Subcutaneous abdominal adipose tissue (tissue), 5 donors: Measurements from ENCODE around the gene INO80.

ENCODE experiments used
- H3K27ac ChIP-seq: one replicate; pipeline ENCODE4 v1.7.0; 2013; ENCODE audit warnings: low read depth, mild to moderate bottlenecking, inconsistent platforms, low read length, moderate library complexity
- H3K27me3 ChIP-seq, 5 donors: one replicate each; pipeline ENCODE4 v1.7.0; 2013; ENCODE audit warnings: low read length in 5 of 5, inconsistent platforms in 1 of 5; ENCODE audit not compliant: control insufficient read depth in 5 of 5, insufficient read depth in 4 of 5
- H3K36me3 ChIP-seq, 5 donors: one replicate each; pipeline ENCODE4 v1.7.0; 2013; ENCODE audit warnings: low read length in 5 of 5; ENCODE audit not compliant: control insufficient read depth in 5 of 5, insufficient read depth in 5 of 5
- H3K4me1 ChIP-seq, 5 donors: one replicate each; pipeline ENCODE4 v1.7.0; 2013; ENCODE audit warnings: low read length in 5 of 5, mild to moderate bottlenecking in 3 of 5, moderate library complexity in 1 of 5; ENCODE audit not compliant: control insufficient read depth in 5 of 5, insufficient read depth in 5 of 5
- H3K4me3 ChIP-seq, 5 donors: one replicate each; pipeline ENCODE4 v1.7.0; 2013; ENCODE audit warnings: low read length in 5 of 5, low read depth in 1 of 5
- H3K9ac ChIP-seq, 5 donors: one replicate each; pipeline ENCODE4 v1.7.0; 2013; ENCODE audit warnings: low read length in 5 of 5, mild to moderate bottlenecking in 4 of 5, moderate library complexity in 3 of 5
- H3K9me3 ChIP-seq, 5 donors: one replicate each; pipeline ENCODE4 v1.7.0; 2013; ENCODE audit warnings: low read length in 5 of 5; ENCODE audit not compliant: control insufficient read depth in 5 of 5
- donor health status: healthy.
- donor health status: healthy.
- donor health status: healthy.
- donor health status: healthy.
- donor health status: healthy.

The INO80 gene

DNA sequence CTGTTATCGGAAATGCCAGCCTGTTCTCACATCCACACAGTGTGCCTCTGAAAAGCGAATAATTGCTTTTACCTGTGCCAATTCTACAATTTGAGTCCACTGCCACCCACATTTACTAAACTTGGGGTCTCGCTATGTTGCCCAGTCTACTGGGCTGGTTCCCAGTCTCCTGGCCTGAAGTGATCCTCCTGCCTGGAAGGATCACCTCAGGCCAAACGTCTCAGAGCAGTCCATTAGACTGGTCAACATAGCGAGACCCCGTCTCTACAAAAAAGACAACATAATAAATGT is 827 bp upstream of the INO80 start:
- peak overlapping the region; percentile 12 to 99 (median 97) for H3K9ac ChIP-seq
- H3K4me1 ChIP-seq: peaks cover 0 to 23% (median 19%) of the 10 kb centered on the region in 5 donors

DNA sequence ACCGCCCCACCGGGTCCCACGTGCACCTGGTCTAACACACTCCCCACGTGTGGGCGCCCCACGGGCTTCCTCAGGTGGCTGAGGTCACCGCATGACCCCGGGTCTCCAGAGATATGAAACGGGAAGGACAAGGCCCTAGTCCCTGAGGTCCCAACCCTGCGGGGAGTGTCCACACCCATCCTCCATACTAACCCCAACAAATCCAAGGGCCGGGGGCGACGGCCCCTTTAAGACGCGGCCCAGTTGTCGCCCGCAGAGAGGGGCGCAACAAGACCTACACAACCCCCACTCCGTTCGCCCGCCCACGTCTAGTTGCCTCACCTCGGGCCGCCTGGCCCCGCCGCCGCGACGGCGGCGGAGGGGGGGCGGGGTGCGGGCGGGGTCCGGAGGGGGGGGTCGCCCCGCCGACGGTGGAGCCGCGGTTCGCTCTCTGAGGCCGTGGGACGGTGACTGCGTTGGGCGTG is 396 bp downstream of the INO80 start:
- H3K27ac ChIP-seq: peak overlapping the region; percentile 99
- H3K36me3 ChIP-seq: no peaks in the 10 kb centered on the region
- peaks cover 0 to 23% (median 19%) of the 10 kb centered on the region in 5 donors for H3K4me1 ChIP-seq
- peak overlapping the region; percentile 87 to 99 (median 98) for H3K9ac ChIP-seq
- no peaks in the 10 kb centered on the region for H3K27me3 ChIP-seq
- H3K4me3 ChIP-seq: peak overlapping the region; percentile 87 to 98 (median 95)
- H3K9me3 ChIP-seq: no peaks in the 10 kb centered on the region

More for the DNA sequence above, 827 bp upstream of the INO80 start:
- peaks cover 0 to 5% (median 0%) of the 10 kb centered on the region in 5 donors for H3K27me3 ChIP-seq
- peak overlapping the region; percentile 87 to 98 (median 95) for H3K4me3 ChIP-seq
- H3K9me3 ChIP-seq: no peaks in the 10 kb centered on the region
- H3K36me3 ChIP-seq: no peaks in the 10 kb centered on the region
- H3K27ac ChIP-seq: peak overlapping the region; percentile 99

DNA sequence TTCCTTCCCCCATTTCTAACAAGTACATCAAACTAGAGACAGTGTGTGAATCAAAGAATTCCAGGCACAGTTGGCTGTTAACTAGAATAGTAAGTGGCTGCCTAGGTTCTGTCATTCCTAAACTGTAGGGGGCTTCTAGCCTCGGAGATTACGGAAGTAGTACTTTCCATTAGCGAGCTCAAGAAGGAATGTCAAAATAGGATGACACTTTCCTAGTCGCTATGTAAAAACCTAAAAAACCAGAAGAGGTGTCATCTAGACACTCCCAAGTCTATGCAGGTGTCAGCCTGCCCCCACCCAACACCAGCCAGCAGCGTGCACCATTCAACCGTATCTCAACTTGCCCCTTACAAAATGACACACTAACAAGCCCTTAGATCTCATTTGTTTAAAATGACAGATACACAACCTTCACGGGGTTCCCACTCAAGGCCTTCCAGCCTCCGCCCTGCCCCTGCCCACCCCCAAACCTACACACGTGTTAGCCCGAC is 874 bp downstream of the INO80 start:
- H3K4me1 ChIP-seq: peaks cover 0 to 23% (median 19%) of the 10 kb centered on the region in 5 donors
- H3K27me3 ChIP-seq: no peaks in the 10 kb centered on the region
- no peaks in the 10 kb centered on the region for H3K36me3 ChIP-seq
- H3K4me3 ChIP-seq: peak overlapping the region; percentile 87 to 98 (median 95)
- H3K27ac ChIP-seq: peak overlapping the region; percentile 99
- peak overlapping the region; percentile 87 to 98 (median 97) for H3K9ac ChIP-seq
- H3K9me3 ChIP-seq: no peaks in the 10 kb centered on the region

DNA sequence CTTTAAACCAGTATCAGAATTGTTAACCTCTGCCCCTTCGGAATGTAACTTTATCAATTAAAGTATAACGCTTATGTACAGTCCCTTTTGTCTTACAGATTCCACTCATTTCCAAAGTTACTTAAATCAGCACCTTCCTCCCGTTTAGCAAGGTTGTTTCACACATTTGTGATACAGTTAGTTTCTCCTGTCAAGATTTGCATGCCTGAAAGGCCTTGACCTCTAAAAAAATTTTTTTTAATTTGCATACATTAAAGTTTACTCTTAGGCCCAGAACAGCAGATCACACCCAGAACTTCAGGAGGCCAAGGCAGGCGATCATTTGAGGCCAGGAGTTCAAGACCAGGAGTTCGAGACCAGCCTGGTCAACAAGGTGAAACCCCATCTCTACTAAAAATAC is 9.1 kb downstream of the INO80 start:
- no peaks in the 10 kb centered on the region for H3K36me3 ChIP-seq
- H3K27me3 ChIP-seq: no peaks in the 10 kb centered on the region
- H3K27ac ChIP-seq: no peak overlapping the region
- no peaks in the 10 kb centered on the region for H3K9me3 ChIP-seq
- H3K4me3 ChIP-seq: no peak overlapping the region
- peaks cover 0 to 10% (median 6%) of the 10 kb centered on the region in 5 donors for H3K4me1 ChIP-seq
- no peak overlapping the region for H3K9ac ChIP-seq

DNA sequence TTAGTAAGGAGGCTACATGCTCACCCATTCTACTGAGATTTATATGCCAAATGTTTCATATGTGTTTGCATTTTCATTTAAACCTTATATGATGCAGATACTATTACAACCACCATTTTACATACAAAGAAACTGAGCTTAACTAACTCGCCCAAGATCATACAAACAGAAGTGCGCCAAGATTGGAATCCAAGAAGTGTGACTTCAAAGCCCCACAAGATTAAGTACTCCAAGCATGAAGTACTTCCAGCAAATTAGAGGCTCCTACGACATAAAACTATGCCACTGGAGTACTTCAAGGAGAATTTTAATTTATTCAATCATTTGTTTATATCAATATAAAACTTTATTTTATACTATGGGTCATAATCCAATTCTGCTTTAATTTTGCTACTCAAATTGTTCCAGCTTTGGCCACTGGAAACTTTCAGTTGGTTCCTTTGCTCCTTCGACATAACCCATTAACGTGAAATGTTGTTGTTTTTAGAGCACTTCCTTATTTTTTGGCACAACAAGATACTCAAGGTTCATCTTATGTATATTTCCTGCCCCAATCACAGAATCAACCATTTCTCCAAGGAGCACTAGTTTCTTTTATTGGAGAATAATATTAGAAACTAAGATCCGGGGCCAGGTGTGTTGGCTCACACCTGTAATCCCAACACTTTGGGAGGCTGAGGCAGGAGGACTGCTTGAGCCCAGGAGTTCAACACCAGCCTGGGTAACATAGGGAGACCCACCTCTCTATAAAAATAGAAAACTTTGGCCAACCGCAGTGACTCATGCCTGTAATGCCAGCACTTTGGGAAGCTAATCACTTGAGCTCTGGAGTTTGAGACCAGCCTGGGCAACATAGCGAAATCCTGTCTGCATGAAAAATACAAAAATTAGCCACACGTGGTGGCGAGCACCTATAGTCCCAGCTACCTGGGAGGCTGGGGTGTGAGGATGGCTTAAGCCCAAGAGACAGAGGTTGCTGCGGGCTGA is 10.4 kb downstream of the INO80 start:
- Histone ChIP-seq H3K9ac (no peak overlapping the region), H3K27me3 (no peaks in the 10 kb centered on the region), H3K4me1 (peaks cover 0 to 10% (median 6%) of the 10 kb centered on the region in 5 donors), H3K36me3 (no peaks in the 10 kb centered on the region), H3K9me3 (no peaks in the 10 kb centered on the region), H3K27ac (no peak overlapping the region), H3K4me3 (no peak overlapping the region)

DNA sequence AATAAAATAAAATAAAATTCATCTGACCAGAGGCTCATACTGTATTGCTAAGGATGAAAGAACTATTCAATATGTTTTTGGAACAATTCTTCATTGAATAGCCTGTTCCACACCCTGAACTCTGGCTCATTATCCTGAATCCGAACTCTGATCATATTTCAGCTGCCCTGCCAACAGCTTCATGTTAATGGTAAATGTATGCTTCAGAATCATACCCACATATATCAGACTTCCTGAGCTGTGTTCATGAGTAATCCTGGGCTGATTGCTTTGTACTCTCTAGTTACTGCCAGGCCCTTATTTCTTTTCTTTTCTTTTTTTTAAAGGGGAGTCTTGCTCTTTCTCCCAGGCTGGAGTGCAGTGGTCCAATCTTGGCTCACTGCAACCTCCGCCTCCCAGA is 11.8 kb downstream of the INO80 start:
- Histone ChIP-seq H3K9me3 (no peaks in the 10 kb centered on the region), H3K4me1 (peaks cover 0 to 7% (median 5%) of the 10 kb centered on the region in 5 donors), H3K27ac (no peak overlapping the region), H3K4me3 (no peak overlapping the region), H3K9ac (no peak overlapping the region), H3K36me3 (no peaks in the 10 kb centered on the region), H3K27me3 (no peaks in the 10 kb centered on the region)

DNA sequence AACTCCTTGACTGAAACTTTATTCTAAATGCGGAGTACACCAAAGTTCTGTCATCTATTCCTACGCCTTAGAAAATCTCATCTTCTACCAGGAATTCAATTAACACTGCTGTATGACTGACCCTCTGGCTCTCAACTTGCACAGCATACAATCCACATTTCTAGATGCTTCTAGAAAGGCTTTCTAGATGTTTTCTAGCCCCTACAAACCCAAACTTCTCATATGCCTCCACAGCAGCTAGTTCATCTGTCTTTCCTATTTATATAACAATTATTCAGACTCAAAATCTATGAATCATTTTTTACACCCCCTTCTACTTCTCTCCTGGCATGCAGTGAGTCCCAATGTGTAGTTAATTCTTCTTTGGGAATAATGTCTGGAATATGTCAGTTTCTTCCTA is 13.2 kb downstream of the INO80 start:
- Histone ChIP-seq H3K4me1 (peaks cover 0 to 4% (median 0%) of the 10 kb centered on the region in 5 donors), H3K36me3 (peaks cover 0 to 2% (median 0%) of the 10 kb centered on the region in 5 donors), H3K27ac (no peak overlapping the region), H3K27me3 (no peaks in the 10 kb centered on the region), H3K9ac (no peak overlapping the region), H3K9me3 (no peaks in the 10 kb centered on the region), H3K4me3 (no peak overlapping the region)

DNA sequence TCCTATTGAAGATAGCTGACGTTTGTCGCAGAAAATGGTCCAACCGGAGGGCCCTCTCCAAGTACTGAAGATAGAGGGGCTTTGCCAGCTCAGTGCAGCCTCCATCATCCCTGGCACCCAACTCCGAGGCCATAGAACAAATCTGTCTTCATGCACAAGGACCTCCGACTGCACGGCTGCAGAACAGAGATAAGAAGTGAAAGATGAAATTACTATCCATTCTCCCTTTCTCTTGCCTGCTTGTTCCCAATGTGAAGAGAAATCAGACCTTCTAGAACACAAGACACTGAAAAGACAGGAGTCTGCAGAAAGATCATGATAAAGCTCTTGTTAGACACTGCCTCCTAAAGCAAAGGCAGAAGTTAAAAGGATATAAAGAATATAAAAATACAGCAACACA is 19.9 kb downstream of the INO80 start:
- H3K9me3 ChIP-seq: no peaks in the 10 kb centered on the region
- no peak overlapping the region for H3K9ac ChIP-seq
- no peak overlapping the region for H3K4me3 ChIP-seq
- H3K4me1 ChIP-seq: no peaks in the 10 kb centered on the region
- no peaks in the 10 kb centered on the region for H3K27me3 ChIP-seq
- H3K36me3 ChIP-seq: peaks cover 27 to 47% (median 36%) of the 10 kb centered on the region in 5 donors
- H3K27ac ChIP-seq: no peak overlapping the region

DNA sequence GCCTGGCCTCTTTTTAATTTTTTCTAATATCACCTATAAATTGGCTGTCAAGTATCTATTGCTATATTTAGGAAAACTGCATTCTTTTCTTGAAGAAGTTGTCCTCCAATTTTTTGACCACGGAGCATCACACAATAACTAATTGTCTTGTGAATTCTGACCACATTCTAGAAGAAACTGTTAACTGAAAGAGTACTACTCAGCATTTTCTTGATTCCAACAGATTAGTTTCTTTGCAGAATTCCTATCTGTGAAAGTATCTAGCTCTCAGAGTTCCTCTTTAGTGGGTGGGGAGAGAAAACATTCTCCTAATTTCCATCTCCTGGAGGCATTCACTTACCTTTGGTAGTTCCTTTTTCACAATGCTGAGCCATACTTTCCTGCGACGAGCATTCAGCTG is 31.1 kb downstream of the INO80 start:
- H3K9me3 ChIP-seq: no peaks in the 10 kb centered on the region
- no peak overlapping the region for H3K9ac ChIP-seq
- H3K36me3 ChIP-seq: peaks cover 48 to 88% (median 82%) of the 10 kb centered on the region in 5 donors
- H3K27me3 ChIP-seq: no peaks in the 10 kb centered on the region
- H3K4me3 ChIP-seq: no peak overlapping the region
- no peak overlapping the region for H3K27ac ChIP-seq
- peaks cover 0 to 7% (median 0%) of the 10 kb centered on the region in 5 donors for H3K4me1 ChIP-seq

DNA sequence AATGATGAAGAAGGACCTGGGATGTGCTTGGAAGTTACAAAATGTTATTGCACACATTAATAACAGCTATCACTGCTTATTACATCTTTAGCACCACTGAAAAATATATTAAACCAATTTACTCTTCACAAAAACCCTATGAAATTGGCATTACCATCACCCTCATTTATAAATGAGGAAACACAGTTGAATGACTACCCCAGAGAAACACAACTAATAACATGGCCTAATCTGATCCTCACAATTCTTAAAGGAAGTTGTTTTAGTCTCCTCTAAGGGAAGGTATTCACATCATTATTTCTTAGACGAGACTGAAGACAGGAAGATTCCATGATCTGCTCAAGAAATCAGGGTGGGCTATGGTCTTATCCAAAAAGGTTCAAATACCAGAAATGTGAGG is 35.9 kb downstream of the INO80 start:
- peaks cover 0 to 5% (median 0%) of the 10 kb centered on the region in 5 donors for H3K4me1 ChIP-seq
- no peak overlapping the region for H3K27ac ChIP-seq
- H3K9me3 ChIP-seq: no peaks in the 10 kb centered on the region
- H3K36me3 ChIP-seq: peaks cover 29 to 87% (median 72%) of the 10 kb centered on the region in 5 donors
- H3K9ac ChIP-seq: no peak overlapping the region
- H3K4me3 ChIP-seq: no peak overlapping the region
- no peaks in the 10 kb centered on the region for H3K27me3 ChIP-seq
